Inflammatory macrophage (primary cell): ENCODE results near the gene ARID1B.
"Not testable (repeated sequence)": the region's sequence is repeated elsewhere in the genome, so short reads cannot be mapped to it uniquely, and the experiment has no call there.

ENCODE experiments used
- DNase-seq, 2 donors: peaks; one replicate each; pipeline ENCODE4 v3.0.0-alpha.2; 2020 to 2022

The ARID1B gene

DNA sequence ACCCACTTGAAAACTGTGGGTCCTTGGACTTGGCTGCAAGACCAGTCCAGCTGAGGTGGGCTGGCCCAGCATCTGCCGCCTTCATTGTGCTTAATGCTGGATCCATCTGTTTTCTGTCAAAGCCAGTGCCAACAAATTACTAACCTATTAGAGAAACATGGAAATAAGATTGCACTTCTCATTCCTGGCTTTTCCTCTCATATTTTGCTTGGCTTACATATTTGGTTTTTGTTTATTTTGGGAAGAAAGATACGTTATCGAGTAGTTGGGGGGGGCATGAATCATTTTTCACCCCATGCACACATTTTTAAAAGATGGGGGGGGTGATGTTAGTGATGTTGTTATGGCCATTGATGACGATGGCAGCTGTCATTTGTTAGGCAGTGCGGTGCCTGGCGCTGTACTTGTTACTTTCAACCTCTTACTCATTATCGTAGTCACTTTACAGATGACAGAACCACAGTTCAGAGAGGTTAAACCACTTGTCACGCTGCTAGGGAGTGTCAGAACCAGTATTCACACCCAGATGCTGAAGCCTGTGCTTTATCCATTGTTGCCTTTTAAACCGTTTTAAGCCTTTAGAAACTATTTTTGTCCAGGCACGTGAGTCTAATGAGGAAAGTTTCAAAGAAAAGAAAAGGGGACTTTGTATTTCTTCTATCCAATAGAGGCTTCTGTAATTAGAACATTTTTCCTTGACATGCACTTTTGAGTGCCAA lies 366.2 kb downstream of the ARID1B start:
- no peak for DNase-seq

- no peak for DNase-seq
These were observed 367.0 kb downstream of the ARID1B start for GRCh38 chr6:157143890-157144798.

DNA sequence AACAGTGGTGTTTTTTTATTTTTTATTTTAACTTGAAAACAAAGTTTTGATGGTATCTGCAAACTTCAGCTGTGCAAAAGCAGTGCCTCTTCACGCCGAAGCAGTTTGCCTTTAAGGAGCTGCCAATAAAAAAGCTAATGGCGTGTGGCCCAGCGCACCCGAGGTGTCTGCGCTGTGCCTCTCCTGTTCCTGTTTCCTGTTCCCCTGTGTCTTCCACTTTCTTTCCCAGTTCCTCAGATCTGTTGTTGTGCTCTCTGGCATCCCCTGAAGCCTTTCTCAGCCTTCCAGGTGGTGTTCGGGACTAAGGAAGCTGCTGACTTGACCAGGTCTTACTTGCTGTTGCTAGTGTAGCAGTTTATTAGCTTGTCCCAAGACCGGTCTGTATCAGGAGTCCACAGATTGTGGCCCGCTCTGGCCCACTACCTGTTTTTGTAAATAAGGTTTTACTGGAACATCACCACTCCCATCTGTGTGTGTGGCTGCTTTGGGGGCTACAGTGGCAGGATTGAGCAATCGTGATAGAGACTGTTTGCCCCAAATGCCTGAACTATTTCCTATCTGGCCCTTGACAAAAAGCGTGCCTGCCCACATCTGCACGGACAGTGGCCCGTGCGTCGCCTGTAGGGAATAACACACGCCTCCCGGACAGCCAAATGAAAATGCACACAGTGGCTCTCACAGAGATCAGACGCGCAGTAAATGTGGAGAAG lies 367.8 kb downstream of the ARID1B start:
- DNase-seq = no peak

GRCh38 chr6:157145656-157146285 lies 368.6 kb downstream of the ARID1B start:
- DNase-seq = no peak

GRCh38 chr6:157147054-157148026 lies 370.2 kb downstream of the ARID1B start:
- not testable (repeated sequence) for DNase-seq

GRCh38 chr6:157148391-157149323 lies 371.5 kb downstream of the ARID1B start:
- DNase-seq = peak; percentile 6 to 48

- no peak for DNase-seq
These were observed 372.9 kb downstream of the ARID1B start for GRCh38 chr6:157150076-157150475.

DNA sequence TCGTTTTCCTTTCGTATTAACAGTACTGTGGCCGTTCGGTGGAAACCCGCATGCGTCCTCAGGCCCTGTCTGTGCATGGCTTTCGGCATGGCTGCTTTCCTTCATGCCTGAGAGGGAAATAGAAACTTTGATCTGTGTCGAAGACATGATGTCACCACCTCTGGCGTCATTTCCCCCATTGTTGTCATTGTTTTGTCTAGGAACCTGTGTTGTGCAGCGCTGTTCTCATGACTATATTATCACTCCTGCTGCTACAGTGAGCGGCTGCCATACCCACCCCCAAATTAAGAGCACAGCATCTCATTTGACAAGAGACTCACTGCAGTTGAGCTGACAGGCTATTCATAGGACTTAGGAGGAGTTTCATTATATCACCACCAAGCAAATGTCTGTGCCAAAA lies 373.9 kb downstream of the ARID1B start:
- no peak for DNase-seq

DNA sequence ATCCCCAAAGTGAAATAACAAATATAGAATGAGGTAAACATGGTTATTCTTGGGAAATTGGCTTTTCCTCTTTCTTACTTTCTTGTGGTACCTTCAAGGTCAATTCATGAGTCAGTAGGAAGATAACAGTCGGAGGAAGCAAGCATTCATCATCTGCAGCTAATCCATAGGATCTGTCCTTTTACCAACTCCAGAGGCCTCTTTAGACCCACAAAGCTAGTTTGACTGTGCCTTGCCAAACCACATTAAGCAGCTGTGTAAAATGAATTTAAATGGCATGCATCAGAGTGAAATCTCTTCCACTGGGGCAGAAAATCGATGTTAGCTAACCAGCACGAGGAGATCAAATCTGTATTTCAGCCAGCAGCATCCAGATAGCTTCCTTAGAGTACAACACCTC lies 374.8 kb downstream of the ARID1B start:
- no peak for DNase-seq

- peak; percentile 7 to 43 for DNase-seq
These were observed 375.4 kb downstream of the ARID1B start for GRCh38 chr6:157152556-157152955.

GRCh38 chr6:157155804-157156203 lies 378.6 kb downstream of the ARID1B start:
- DNase-seq = no peak

DNA sequence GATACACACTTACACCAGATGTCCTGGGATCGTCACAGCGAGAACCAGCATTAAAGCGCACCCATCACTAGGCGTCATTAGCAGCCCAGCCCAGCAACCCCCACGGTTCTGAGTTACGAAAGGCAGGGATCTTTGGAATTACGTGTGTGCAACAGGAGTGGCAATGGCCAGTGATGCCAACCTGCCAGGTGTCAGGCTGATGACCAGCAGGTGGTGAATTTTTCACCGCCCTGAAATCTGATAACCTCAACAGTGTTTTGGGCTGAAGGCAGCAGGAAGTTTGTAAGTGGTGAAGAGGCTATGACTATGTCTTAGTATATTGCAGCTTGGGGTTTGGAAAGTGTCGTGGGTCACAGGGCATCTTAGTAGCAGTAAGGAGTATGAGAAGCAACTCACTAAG lies 380.1 kb downstream of the ARID1B start:
- DNase-seq = no peak

DNA sequence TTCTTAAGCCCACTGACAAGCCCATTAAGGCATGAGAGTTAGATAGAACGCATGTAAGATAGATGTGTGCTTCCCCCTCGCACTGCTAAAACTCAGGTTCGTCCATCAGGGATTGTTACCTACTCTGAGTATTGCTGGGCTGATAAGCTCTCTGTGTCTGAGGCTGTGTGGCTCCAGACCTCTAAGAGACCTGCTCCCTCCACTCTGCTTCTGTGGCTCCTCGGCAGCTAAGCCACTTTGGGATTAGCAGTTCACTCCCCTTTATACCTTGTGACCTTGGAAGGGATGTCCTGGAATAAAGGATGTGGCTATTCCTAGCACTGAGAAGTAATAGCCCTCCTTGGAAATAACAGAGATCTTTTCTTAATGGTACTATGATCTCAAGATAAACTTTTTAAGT lies 381.3 kb downstream of the ARID1B start:
- no peak for DNase-seq

DNA sequence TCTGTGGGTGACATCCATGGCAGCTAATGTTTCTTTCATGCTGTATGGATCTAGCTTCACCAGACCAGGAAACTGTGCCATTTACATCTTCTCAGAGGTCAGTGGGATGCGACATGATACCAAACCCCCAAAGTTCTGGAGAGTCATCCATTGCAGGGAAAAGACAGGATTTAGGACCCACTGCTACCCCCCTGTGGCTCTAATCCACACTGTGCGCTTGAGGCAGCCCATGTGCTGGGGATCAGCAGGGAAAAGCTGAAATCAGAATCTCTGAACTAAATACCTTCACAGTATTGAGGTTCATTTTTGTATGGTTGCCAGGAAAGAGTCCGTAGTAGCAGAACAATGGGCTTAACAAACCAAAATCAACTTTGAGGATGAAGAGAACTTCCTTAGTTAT lies 381.7 kb downstream of the ARID1B start:
- DNase-seq = no peak

- no peak for DNase-seq
These were observed 382.2 kb downstream of the ARID1B start for GRCh38 chr6:157159348-157159747.

- no peak for DNase-seq
These were observed 384.7 kb downstream of the ARID1B start for GRCh38 chr6:157161912-157162311.

DNA sequence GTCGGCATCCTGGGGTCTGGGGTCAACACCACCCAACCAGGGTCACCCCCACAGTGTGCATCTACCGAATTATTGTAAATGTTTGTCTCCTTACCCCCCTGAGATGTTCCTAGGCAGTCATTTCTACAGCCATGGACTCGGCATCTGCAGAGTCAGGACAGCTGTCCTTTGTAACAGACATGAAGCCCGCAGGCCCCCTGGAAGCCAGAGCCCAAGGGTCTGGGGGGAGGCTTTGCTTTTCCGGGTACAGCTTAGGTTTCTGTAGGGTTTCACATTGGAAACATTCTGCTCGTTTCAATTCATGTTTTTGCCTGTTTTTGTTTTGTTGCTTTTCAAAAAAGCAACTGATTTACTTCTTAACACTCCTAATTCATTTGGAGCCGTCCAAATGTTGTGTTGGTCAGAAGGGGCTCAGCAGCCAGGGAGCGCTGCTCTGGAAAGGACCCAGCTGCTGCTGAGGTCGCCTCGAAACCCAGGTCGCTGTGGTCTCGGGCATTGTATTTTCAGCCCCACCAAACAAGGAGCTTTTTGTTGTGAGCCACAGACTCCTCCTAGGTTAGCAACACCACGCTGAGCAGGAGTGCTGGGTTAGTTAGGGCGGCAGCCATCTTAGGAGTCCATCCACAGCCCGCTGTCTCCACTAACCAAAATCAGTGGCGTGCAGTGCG lies 385.7 kb downstream of the ARID1B start:
- DNase-seq = no peak

GRCh38 chr6:157163434-157164159 lies 386.4 kb downstream of the ARID1B start:
- DNase-seq = no peak

GRCh38 chr6:157164972-157165371 lies 387.8 kb downstream of the ARID1B start:
- DNase-seq = no peak
